GM10248 (cell line): ENCODE data around the gene HHIPL1.

Experiments
- CTCF ChIA-PET: fragments of 300-600 bp; sonication (Branson Sonifier 250); formaldehyde crosslinking; extraction: SDS; loops from one replicate; lab custom pipeline; 2021; ENCODE audit warnings: antibody characterized with exemption; lab: Yijun Ruan, JAX
- POLR2A ChIA-PET: fragments of 350-650 bp; sonication (Branson Sonifier 250); formaldehyde crosslinking; extraction: SDS; loops from one replicate; lab custom pipeline; 2020; ENCODE audit warnings: antibody characterized with exemption; lab: Yijun Ruan, JAX
- DNase-seq: peaks from one replicate; pipeline ENCODE4 v3.0.0; 2012; ENCODE audit errors: extremely low spot score
- TF ChIP-seq, protein P1 (sequence below): IDR thresholded peaks from 2 replicates; pipeline ENCODE4 v1.5.1; 2012; ENCODE audit warnings: mild to moderate bottlenecking, low read depth; ENCODE audit errors: extremely low read depth, missing control alignments, control extremely low read depth

The HHIPL1 gene

DNA sequence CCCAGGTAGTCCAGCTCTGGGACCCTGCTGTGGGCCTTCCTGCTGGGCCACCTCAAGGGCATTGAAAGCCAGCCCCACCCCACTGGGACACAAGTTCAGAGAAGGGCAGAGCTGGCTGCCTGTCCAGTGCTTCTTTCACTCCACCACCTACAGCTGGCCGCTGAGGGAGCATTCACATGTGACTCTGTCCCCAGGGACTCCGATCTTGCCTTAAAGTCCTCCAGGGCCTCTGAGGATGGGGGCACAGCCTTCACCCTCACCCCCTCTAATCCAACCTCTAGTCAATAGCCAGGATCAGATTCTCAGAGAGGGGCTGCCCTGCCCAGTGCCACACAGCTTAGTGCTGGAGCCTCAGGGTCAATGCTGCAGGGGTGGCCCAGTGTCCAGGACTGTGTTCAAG, 34.2 kb downstream of the HHIPL1 start:
- no peak for DNase-seq
- ChIA-PET CTCF (interaction anchor here (1.0 to 1.3 kb wide), 4 partner anchors 9 to 207 kb away, joined by 3 to 5 read pairs (median 3); no protein-coding TSS in a partner anchor), POLR2A (no interaction called here)
- TF ChIP-seq, protein P1, sequence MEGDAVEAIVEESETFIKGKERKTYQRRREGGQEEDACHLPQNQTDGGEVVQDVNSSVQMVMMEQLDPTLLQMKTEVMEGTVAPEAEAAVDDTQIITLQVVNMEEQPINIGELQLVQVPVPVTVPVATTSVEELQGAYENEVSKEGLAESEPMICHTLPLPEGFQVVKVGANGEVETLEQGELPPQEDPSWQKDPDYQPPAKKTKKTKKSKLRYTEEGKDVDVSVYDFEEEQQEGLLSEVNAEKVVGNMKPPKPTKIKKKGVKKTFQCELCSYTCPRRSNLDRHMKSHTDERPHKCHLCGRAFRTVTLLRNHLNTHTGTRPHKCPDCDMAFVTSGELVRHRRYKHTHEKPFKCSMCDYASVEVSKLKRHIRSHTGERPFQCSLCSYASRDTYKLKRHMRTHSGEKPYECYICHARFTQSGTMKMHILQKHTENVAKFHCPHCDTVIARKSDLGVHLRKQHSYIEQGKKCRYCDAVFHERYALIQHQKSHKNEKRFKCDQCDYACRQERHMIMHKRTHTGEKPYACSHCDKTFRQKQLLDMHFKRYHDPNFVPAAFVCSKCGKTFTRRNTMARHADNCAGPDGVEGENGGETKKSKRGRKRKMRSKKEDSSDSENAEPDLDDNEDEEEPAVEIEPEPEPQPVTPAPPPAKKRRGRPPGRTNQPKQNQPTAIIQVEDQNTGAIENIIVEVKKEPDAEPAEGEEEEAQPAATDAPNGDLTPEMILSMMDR = no peak

GRCh38 chr14:99679543-99679942, 34.6 kb downstream of the HHIPL1 start:
- POLR2A ChIA-PET = no interaction called here
- CTCF ChIA-PET = interaction anchor here (1.0 to 1.3 kb wide), 5 partner anchors 9 to 206 kb away, joined by 3 to 5 read pairs (median 3); no protein-coding TSS in a partner anchor
- TF ChIP-seq, protein P1 = no peak
- DNase-seq = no peak

GRCh38 chr14:99679996-99680395, 35.1 kb downstream of the HHIPL1 start:
- DNase-seq = no peak
- CTCF ChIA-PET = interaction anchor here (1.0 to 1.3 kb wide), 6 partner anchors 8 to 267 kb away, joined by 3 to 5 read pairs (median 3); no protein-coding TSS in a partner anchor
- POLR2A ChIA-PET = no interaction called here
- TF ChIP-seq, protein P1 = no peak

GRCh38 chr14:99681101-99681831, 36.3 kb downstream of the HHIPL1 start:
- no peak for DNase-seq
- TF ChIP-seq, protein P1 = no peak
- POLR2A ChIA-PET = no interaction called here
- CTCF ChIA-PET = interaction anchor here (1.0 to 1.3 kb wide), 5 partner anchors 14 to 266 kb away, joined by 3 read pairs; no protein-coding TSS in a partner anchor

DNA sequence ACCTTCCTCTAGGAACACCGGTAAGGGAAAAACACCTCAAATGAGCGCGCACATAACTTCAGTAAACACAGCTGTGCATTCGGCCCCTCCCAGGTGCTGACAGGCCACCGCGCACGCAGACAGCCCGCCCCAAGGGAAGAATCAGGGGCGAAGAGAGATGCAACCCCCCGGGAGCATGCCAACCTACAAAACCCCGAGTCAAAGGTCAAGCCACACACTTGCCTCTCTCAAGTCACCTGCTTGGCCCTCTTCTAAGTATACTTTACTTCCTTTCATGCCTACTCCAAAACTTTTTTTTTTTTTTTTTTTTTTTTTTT, 36.9 kb downstream of the HHIPL1 start:
- ChIA-PET POLR2A (no interaction called here), CTCF (interaction anchor here (0.9 to 1.3 kb wide), 4 partner anchors 148 to 216 kb away, joined by 3 read pairs; no protein-coding TSS in a partner anchor)
- no peak for DNase-seq
- TF ChIP-seq, protein P1 = no peak

GRCh38 chr14:99682809-99683618, 38.1 kb downstream of the HHIPL1 start:
- ChIA-PET POLR2A (no interaction called here), CTCF (interaction anchor here (0.9 to 2.2 kb wide), 8 partner anchors 13 to 214 kb away, joined by 3 to 8 read pairs (median 3); no protein-coding TSS in a partner anchor)
- DNase-seq = peak; percentile 84
- TF ChIP-seq, protein P1 = peak; percentile 94
